Activated effector memory CD4-positive, alpha-beta T cell treated with Interleukin-2 at 50 U/mL for 16 hours (primary cell): ENCODE results near the gene CDC20.
A peak's percentile ranks its signal among the peaks of the same experiment; 100 is the strongest.

Experiments
- DNase-seq: peaks from one replicate; pipeline ENCODE4 v3.0.0-alpha.2; 2020

Gene CDC20

GRCh38 chr1:43329995-43330751 is 28.6 kb upstream of the CDC20 start:
- no peak for DNase-seq

- DNase-seq, result no peak
Measured at GRCh38 chr1:43331688-43332087, 27.1 kb upstream of the CDC20 start.

DNA sequence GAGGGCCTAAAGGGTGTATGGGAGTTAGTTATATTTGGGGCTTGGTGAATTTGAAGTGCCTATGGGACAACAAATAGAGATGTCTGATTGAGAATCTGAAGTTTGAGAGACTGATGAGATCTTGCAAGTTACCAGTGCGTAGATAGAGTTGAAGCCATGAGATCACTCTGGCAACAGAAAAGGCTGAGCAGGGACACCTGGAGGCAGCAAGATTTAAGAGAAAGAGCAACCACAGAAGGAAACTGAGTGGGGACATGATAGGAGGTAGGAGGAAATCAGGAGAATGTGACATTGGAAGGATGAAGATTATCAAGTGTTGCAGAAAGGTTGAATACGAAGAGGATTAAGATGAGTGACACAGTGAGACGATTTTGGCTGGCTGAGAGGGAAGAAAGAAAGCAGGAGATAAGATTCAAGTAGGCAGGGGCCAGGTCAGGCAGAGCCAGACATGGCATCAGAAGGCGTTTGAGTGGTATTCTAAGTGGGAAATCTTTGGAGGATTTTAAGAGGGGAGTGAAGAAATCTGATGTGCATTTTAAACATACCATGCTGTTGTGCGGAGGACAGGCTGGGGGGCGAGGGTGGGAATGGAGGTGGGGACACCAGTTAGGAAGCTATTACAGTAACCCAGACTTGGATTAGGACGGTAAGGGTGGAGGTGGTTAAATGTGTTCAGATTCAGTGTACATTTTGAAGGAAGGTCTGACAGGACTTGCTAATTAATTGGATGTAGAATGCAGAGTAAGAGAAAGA is 24.2 kb upstream of the CDC20 start:
- DNase-seq, result no peak

DNA sequence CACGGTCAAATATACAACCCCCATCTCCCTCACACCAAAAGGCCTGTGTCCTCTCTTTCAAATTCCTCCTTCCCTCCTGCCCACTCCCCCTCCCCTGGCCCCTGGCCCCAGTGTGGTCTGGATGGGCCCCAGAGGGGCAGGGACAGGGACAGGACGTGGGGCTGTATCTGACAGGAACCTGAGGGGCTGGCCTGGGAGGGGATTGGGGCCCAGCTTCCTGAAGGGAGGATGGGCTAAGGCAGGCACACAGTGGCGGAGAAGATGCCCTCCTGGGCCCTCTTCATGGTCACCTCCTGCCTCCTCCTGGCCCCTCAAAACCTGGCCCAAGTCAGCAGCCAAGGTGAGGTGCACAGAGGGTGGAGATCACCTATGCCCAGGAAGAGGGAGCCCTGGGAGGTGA is 21.2 kb upstream of the CDC20 start, which contains the start of gene MPL:
MPL (plus strand) TSS at position 231 of the 400 bp plus-strand sequence; CDS start at position 262, 31 bp downstream.
- no peak for DNase-seq

- DNase-seq, result no peak
Measured at GRCh38 chr1:43338001-43338400, 20.8 kb upstream of the CDC20 start.

- no peak for DNase-seq
Measured at GRCh38 chr1:43339584-43340232, 19.1 kb upstream of the CDC20 start.

GRCh38 chr1:43340559-43340958 is 18.2 kb upstream of the CDC20 start:
- DNase-seq, result no peak

GRCh38 chr1:43344267-43344850 is 14.4 kb upstream of the CDC20 start:
- DNase-seq, result no peak

- no peak for DNase-seq
Measured at GRCh38 chr1:43345120-43345519, 13.7 kb upstream of the CDC20 start.

- DNase-seq, result no peak
Measured at GRCh38 chr1:43346636-43347035, 12.1 kb upstream of the CDC20 start.

GRCh38 chr1:43348343-43348808 is 10.4 kb upstream of the CDC20 start:
- DNase-seq, result no peak

DNA sequence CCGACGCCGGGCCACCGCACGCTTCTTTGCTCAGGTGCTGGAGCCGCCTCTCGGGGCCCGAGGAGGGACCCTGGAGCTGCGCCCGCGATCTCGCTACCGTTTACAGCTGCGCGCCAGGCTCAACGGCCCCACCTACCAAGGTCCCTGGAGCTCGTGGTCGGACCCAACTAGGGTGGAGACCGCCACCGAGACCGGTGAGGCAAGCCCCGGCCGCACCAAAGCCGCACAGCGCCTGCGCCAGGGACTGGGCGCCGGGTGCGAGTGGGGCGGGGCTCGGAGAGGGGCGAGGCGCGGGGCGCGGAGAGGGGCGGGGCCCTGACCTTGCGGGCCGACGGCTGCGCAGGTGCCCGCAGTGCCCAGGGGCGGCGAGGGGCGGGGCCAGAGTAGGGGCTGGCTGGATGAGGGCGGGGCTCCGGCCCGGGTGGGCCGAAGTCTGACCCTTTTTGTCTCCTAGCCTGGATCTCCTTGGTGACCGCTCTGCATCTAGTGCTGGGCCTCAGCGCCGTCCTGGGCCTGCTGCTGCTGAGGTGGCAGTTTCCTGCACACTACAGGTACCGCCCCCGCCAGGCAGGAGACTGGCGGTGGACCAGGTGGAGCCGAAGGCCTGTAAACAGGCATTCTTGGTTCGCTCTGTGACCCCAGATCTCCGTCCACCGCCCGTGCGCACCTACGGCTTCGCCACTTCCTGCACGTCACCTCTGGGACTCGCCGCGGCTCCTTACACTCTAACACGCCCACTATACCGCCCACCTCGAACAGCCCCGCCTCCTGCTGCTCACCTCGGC is 9.8 kb upstream of the CDC20 start:
- DNase-seq, result peak; percentile 36

GRCh38 chr1:43349594-43350306 is 9.0 kb upstream of the CDC20 start:
- no peak for DNase-seq

DNA sequence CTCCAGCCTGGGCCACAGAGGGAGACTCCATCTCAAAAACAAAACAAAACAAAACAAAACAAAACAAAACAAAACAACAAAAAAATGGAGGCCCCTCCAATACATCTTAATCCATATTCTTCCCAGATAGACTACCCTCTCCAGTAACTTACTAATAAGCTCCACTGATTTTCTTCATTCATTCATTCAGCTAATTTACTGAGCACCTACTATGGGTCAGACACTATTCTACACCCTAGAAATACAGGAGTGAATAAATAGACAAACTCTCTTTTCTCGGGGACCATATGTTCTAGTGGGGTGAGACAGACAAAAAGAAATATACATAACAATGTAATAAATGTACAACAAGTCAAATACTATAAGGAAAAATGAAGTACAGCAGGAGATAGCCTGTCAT is 7.8 kb upstream of the CDC20 start:
- no peak for DNase-seq

DNA sequence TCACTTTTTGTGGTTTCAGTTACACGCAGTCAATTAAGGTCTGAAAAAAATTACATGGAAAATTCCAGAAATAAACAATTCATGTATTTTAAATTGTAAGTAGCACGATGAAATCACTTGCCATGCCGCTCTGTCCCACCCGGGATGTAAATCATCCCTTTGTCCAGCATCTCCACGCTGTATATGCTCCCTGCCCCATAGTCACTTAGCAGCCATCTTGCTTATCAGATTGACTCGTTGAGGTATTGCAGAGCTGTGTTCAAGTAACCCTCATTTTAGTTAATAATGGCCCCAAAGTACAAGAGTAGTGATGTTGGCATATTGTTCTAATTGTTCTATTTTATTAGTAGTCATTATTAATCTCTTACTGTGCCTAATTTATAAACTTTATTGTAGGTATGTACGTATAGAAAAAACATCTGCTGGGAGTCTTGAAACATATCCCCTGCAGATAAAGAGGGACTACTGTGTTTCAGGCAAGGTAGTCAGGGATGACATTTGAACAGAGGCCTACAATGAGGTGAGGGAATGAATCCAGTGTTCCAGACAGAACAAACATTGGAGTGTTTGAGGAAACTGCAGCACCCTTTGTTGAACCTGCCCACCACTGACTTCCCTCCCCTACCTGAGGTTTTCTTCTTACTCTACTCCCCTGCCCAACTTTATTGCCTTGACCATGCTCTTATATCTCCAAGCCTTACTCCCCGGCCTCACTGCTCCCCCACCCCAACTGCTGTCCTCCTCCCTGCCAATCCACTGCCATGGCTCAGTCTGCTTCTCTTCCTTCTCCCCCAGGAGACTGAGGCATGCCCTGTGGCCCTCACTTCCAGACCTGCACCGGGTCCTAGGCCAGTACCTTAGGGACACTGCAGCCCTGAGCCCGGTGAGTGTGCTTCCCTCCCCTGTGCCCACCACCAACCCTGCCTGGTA is 7.1 kb upstream of the CDC20 start:
- DNase-seq, result no peak

- DNase-seq, result no peak
Measured at GRCh38 chr1:43352351-43352705, 6.5 kb upstream of the CDC20 start.

GRCh38 chr1:43352881-43353280 is 5.9 kb upstream of the CDC20 start:
- no peak for DNase-seq

DNA sequence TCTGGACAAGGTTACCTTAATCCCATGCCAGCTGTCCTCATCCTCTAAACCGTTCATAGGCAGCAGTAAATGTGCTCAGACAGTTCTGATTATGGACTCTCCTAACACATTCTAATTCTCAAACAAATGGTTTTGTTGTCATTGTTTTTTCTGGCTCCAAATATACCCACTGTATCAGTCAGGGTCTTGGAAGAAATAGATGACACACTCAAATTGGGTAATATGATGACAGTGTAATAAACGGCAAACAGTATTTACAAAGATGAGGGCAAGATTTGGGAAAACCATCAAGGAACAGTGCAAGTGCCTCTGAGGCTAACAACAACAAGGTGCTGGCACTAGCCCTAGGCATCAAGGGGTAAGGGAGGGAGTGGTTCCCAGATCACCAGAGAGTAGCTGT is 4.3 kb upstream of the CDC20 start:
- DNase-seq, result no peak

- DNase-seq, result no peak
Measured at GRCh38 chr1:43354936-43355335, 3.8 kb upstream of the CDC20 start.

DNA sequence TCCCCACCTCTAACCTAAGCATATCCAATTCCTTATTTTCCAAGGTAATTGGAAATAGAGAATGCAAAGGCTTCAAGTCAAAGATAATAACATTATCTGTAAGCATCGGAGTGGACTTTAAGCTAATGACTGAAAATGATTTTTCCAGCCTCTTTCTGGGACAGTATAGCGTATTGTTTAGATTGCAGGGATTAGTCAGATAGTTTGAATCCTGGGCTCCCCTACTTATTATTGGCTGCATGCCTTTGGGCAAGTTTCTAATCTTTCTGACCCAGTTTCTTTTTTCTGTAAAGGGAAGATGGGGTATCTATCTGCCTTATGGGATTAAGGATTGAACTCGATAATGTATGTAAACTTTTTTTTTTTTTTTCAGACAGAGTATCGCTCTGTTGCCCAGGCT is 1.5 kb upstream of the CDC20 start:
- no peak for DNase-seq
